ENCODE results near the gene IFNB1. TPM values are rescaled to one million over a fixed set of nuclear protein-coding genes. Genes with fewer than 3 reads are reported as not detected.

IFNB1 gene
- total and polyA plus RNA-seq, 10 donors: not detected

- H3K4me3 ChIP-seq: no peak overlapping the region
- 60 to 67% (median 62%) methylated on average over 3 of the region's 3 CpGs for WGBS, 5 donors
- H3K27me3 ChIP-seq (replicated peaks in 1 of 7): peaks cover 0 to 5% (median 0%) of the 10 kb centered on the region in 7 donors
- H3K4me1 ChIP-seq: peaks cover 0 to under 1% (median 0%) of the 10 kb centered on the region in 6 donors
- no peak overlapping the region for H3K27ac ChIP-seq
- DNase-seq: no peak
- intact Hi-C loops (cut with DNase I; ENCODE audit: low total_unique reads): no loop called here
- H3K36me3 ChIP-seq: no peaks in the 10 kb centered on the region
- H3K9me3 ChIP-seq: no peaks in the 10 kb centered on the region
- no peak for TF ChIP-seq CTCF (IDR thresholded peaks at IDR 0.05 in 8 of 11, conservative IDR thresholded peaks at IDR 0.05 in 3 of 11)
These were observed 2.3 kb downstream of the IFNB1 start for GRCh38 chr9:21075484-21075883.

GRCh38 chr9:21070906-21071305 is 6.8 kb downstream of the IFNB1 start:
- Histone ChIP-seq H3K27me3 (replicated peaks in 1 of 7) (no peaks in the 10 kb centered on the region), H3K4me3 (no peak overlapping the region), H3K4me1 (peaks cover 0 to 6% (median 0%) of the 10 kb centered on the region in 6 donors), H3K27ac (no peak overlapping the region), H3K36me3 (no peaks in the 10 kb centered on the region), H3K9me3 (no peaks in the 10 kb centered on the region)
- intact Hi-C loops (cut with DNase I; ENCODE audit: low total_unique reads): no loop called here
- no peak for DNase-seq
- TF ChIP-seq POLR2A (IDR thresholded peaks at IDR 0.05) (no peak), POLR2AphosphoS5 (IDR thresholded peaks at IDR 0.05) (no peak), CTCF (IDR thresholded peaks at IDR 0.05 in 8 of 11, conservative IDR thresholded peaks at IDR 0.05 in 3 of 11) (no peak)

- peak overlapping the region in 2 of 8 donors; percentile 16 to 17 for H3K27ac ChIP-seq
- WGBS, 5 donors: 14 to 34% (median 26%) methylated on average over 4 of the region's 4 CpGs
- peaks cover 0 to 6% (median 0%) of the 10 kb centered on the region in 6 donors for H3K4me1 ChIP-seq
These were observed 7.6 kb downstream of the IFNB1 start for GRCh38 chr9:21070171-21070571.

More at GRCh38 chr9:21070171-21070571, 7.6 kb downstream of the IFNB1 start:
- Histone ChIP-seq H3K9me3 (no peaks in the 10 kb centered on the region), H3K27me3 (replicated peaks in 1 of 7) (no peaks in the 10 kb centered on the region), H3K4me3 (no peak overlapping the region), H3K36me3 (no peaks in the 10 kb centered on the region)
- intact Hi-C loops (cut with DNase I; ENCODE audit: low total_unique reads): no loop called here
- no peak for DNase-seq
- no peak for TF ChIP-seq POLR2AphosphoS5 (IDR thresholded peaks at IDR 0.05)
- peak in 3 of 11 experiments; percentile 24 to 33 (median 28) for TF ChIP-seq CTCF (IDR thresholded peaks at IDR 0.05 in 8 of 11, conservative IDR thresholded peaks at IDR 0.05 in 3 of 11)
- TF ChIP-seq POLR2A (IDR thresholded peaks at IDR 0.05): no peak

All from spleen (tissue), 11 donors.